Measurements from ENCODE around the gene RNU2-63P.

DNA sequence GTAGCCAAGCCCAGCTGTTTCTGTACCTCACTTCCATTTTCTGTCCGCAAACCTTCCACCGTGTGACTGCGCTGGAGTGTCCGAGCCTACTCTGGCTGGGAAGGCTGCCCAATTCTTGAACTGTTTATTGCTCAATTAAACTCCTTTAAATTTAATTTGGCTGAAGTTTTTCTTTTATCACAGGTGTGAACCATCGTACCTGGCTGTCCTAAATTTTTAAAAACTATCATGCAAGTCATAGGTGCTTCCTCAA is 6.2 kb upstream of the RNU2-63P start:
- TF ChIP-seq REST (IDR thresholded peaks at IDR 0.05; ENCODE audit: low read depth, low read length) (no peak), CTCF (IDR thresholded peaks at IDR 0.05) (no peak), ZBTB33 (IDR thresholded peaks at IDR 0.05; ENCODE audit: borderline replicate concordance, low read depth) (no peak)

Data from SK-N-SH (cell line).